SK-N-SH (cell line): Measurements from ENCODE around the gene PRDX5. TPM values are rescaled to one million over a fixed set of nuclear protein-coding genes. Genes with fewer than 3 reads are reported as not detected.

Experiments
- CTCF ChIA-PET: fragments of 300-600, 350-600 bp; formaldehyde crosslinking; extraction: SDS; loops from one replicate; lab custom pipeline; 2021; lab: Yijun Ruan, JAX
- POLR2A ChIA-PET: fragments of 350-600 bp; sonication (Branson Sonifier 250); formaldehyde crosslinking; extraction: SDS; loops from one replicate; lab custom pipeline; 2020; ENCODE audit warnings: antibody characterized with exemption, inconsistent platforms; lab: Yijun Ruan, JAX
- DNase-seq: peaks from one replicate; pipeline ENCODE4 v3.0.0; 2012
- H2AFZ ChIP-seq: fragments of 200-600 bp; sonication (generic); 2 replicates; pipeline ENCODE4 v1.8.1; 2016; ENCODE audit warnings: antibody characterized with exemption, mild to moderate bottlenecking, low read depth
- H3F3A ChIP-seq: fragments of 200-600 bp; sonication (generic); replicated peaks from 2 replicates; pipeline ENCODE3; 2016; ENCODE audit warnings: antibody characterized with exemption, mild to moderate bottlenecking; ENCODE audit not compliant: insufficient read depth
- H3K27ac ChIP-seq, 2 experiments: fragments of 200-500 bp in 1 of 2; fragments of 200-600 bp in 1 of 2; sonication (Bioruptor generic) in 1 of 2; sonication (generic), shearing (Covaris generic) in 1 of 2; 2 replicates each; pipeline versions ENCODE4 v1.5.1 to v1.6.1; 2014 to 2016; ENCODE audit warnings: low read depth in 2 of 2, inconsistent platforms in 1 of 2, low read length in 1 of 2, mild to moderate bottlenecking in 1 of 2, mixed read lengths in 1 of 2
- H3K27me3 ChIP-seq: fragments of 200-600 bp; sonication (generic), shearing (Covaris generic); 2 replicates; pipeline ENCODE4 v1.6.1; 2016; ENCODE audit warnings: mixed run types; ENCODE audit not compliant: insufficient read depth
- H3K36me3 ChIP-seq, 2 experiments: fragments of 200-500 bp in 1 of 2; fragments of 200-600 bp in 1 of 2; sonication (Bioruptor generic) in 1 of 2; sonication (generic) in 1 of 2; replicated peaks in 1 of 2; 2 replicates each; pipeline versions ENCODE3 to v1.5.1; 2014 to 2016; ENCODE audit warnings: low read length in 1 of 2, mild to moderate bottlenecking in 1 of 2; ENCODE audit not compliant: insufficient read depth in 2 of 2, control insufficient read depth in 1 of 2
- H3K4me1 ChIP-seq, 2 experiments: fragments of 200-500 bp in 1 of 2; fragments of 200-600 bp in 1 of 2; sonication (Bioruptor generic) in 1 of 2; sonication (generic), shearing (Covaris generic) in 1 of 2; 2 replicates each; pipeline versions ENCODE4 v1.5.1 to v1.6.1; 2014 to 2016; ENCODE audit warnings: low read depth in 1 of 2, low read length in 1 of 2, mixed run types in 1 of 2; ENCODE audit not compliant: insufficient read depth in 2 of 2, control insufficient read depth in 1 of 2
- H3K4me2 ChIP-seq: fragments of 200-600 bp; sonication (generic), shearing (Covaris generic); 2 replicates; pipeline ENCODE4 v1.6.1; 2017; ENCODE audit warnings: mixed run types
- H3K4me3 ChIP-seq, 2 experiments: fragments of 200-500 bp in 1 of 2; fragments of 200-600 bp in 1 of 2; sonication (Bioruptor generic) in 1 of 2; sonication (generic), shearing (Covaris generic) in 1 of 2; 2 replicates each; pipeline versions ENCODE4 v1.5.1 to v1.8.1; 2014 to 2016; ENCODE audit warnings: low read depth in 2 of 2, inconsistent platforms in 1 of 2, low read length in 1 of 2, mild to moderate bottlenecking in 1 of 2, mixed read lengths in 1 of 2, moderate library complexity in 1 of 2
- H3K79me2 ChIP-seq: fragments of 200-600 bp; sonication (generic); 2 replicates; pipeline ENCODE4 v1.8.1; 2017; ENCODE audit warnings: mild to moderate bottlenecking; ENCODE audit not compliant: insufficient read depth
- H3K9ac ChIP-seq: fragments of 200-600 bp; sonication (generic); 2 replicates; pipeline ENCODE4 v1.6.1; 2017; ENCODE audit warnings: mixed run types
- H3K9me2 ChIP-seq: fragments of 200-600 bp; sonication (generic); 2 replicates; pipeline ENCODE4 v1.6.1; 2017; ENCODE audit warnings: mixed run types
- H3K9me3 ChIP-seq: fragments of 200-600 bp; sonication (generic); 2 replicates; pipeline ENCODE4 v1.6.1; 2017; ENCODE audit warnings: mixed run types, mild to moderate bottlenecking, moderate library complexity
- H4K20me1 ChIP-seq: fragments of 200-600 bp; sonication (generic); 2 replicates; pipeline ENCODE4 v1.6.1; 2017; ENCODE audit warnings: mild to moderate bottlenecking, mixed run types; ENCODE audit not compliant: insufficient read depth
- CHD2 ChIP-seq: fragments of 150-350 bp; IDR thresholded peaks from 2 replicates; pipeline ENCODE4 v1.6.1; 2018; ENCODE audit warnings: low read length; ENCODE audit not compliant: partially characterized antibody
- FOXJ3 ChIP-seq: sonication (generic); formaldehyde crosslinking; IDR thresholded peaks from 2 replicates; pipeline ENCODE4 v1.5.1; 2020; ENCODE audit warnings: mild to moderate bottlenecking, missing genetic modification reagents
- GABPA ChIP-seq: IDR thresholded peaks from 2 replicates; pipeline ENCODE4 v1.4.0; 2012; ENCODE audit warnings: low read depth, mild to moderate bottlenecking
- GATA2 ChIP-seq: sonication (generic); formaldehyde crosslinking; IDR thresholded peaks from 2 replicates; pipeline ENCODE4 v1.5.0; 2020; ENCODE audit warnings: mild to moderate bottlenecking, missing genetic modification reagents
- MAX ChIP-seq: IDR thresholded peaks from 2 replicates; pipeline ENCODE4 v1.4.0; 2012; ENCODE audit warnings: low read depth
- MXI1 ChIP-seq: IDR thresholded peaks from 2 replicates; pipeline ENCODE4 v1.6.1; 2012; ENCODE audit warnings: mild to moderate bottlenecking, low read depth, low read length, improper control_type of control experiment
- NFIC ChIP-seq: IDR thresholded peaks from 2 replicates; pipeline ENCODE4 v1.4.0; 2012; ENCODE audit warnings: borderline replicate concordance
- PBX3 ChIP-seq: IDR thresholded peaks from 2 replicates; pipeline ENCODE4; 2012
- POLR2AphosphoS5 ChIP-seq: IDR thresholded peaks from 2 replicates; pipeline ENCODE4 v1.6.1; 2012; ENCODE audit warnings: low read depth, low read length
- REST ChIP-seq: IDR thresholded peaks from 2 replicates; pipeline ENCODE4 v1.6.1; 2012; ENCODE audit warnings: mild to moderate bottlenecking, low read depth, low read length, moderate library complexity
- RFX5 ChIP-seq: IDR thresholded peaks from 2 replicates; pipeline ENCODE4 v1.6.1; 2012; ENCODE audit warnings: mild to moderate bottlenecking, improper control_type of control experiment, low read length
- SIN3A ChIP-seq: IDR thresholded peaks from 2 replicates; pipeline ENCODE4 v1.6.1; 2012; ENCODE audit warnings: low read depth, mild to moderate bottlenecking, low read length, moderate library complexity, borderline replicate concordance
- USF1 ChIP-seq: IDR thresholded peaks from 2 replicates; pipeline ENCODE4 v1.4.0; 2012; ENCODE audit warnings: low read depth, borderline replicate concordance
- WGBS: methylation state at CpG from one replicate; pipeline ENCODE4 v1.1.6; 2017; ENCODE audit warnings: low lambda C conversion rate; 5-methylcytosine and 5-hydroxymethylcytosine counted together
- polyA plus RNA-seq, 3 experiments: library from polyadenylated mRNA; depleted of rRNA; stranded (reverse); fragments of >200 nt; gene quantifications; 2 replicates each; pipeline ENCODE4 v1.2.3, GENCODE V29; 2012

The PRDX5 gene
- polyA plus RNA-seq, 1 of the 3 experiments (the other 2 are of a cell fraction), result 1,000 TPM

- TF ChIP-seq REST, result no peak
- no peak for TF ChIP-seq RFX5
- no peak for TF ChIP-seq POLR2AphosphoS5
- no peak for TF ChIP-seq PBX3
- TF ChIP-seq CHD2, result no peak
- no peak for TF ChIP-seq MAX
- TF ChIP-seq MXI1, result no peak
- TF ChIP-seq USF1, result no peak
- no peak for TF ChIP-seq FOXJ3 (CRISPR knock-in tag)
- TF ChIP-seq GATA2, result no peak
- no peak for TF ChIP-seq NFIC
- no peak for TF ChIP-seq SIN3A
Observed at GRCh38 chr11:64364911-64365310, 47.0 kb downstream of the PRDX5 start (continued).

GRCh38 chr11:64366751-64367150 lies 48.8 kb downstream of the PRDX5 start:
- CTCF ChIA-PET, result no interaction called here
- no peak overlapping the region for H3K4me2 ChIP-seq
- no peaks in the 10 kb centered on the region for H3K9me2 ChIP-seq
- peaks cover 4% of the 10 kb centered on the region for H3F3A ChIP-seq
- no peak overlapping the region for H2AFZ ChIP-seq
- no peak overlapping the region for H3K27ac ChIP-seq
- H3K9ac ChIP-seq, result no peak overlapping the region
- TF ChIP-seq GABPA, result no peak
- TF ChIP-seq, all 33 proteins: peak for 0
- POLR2A ChIA-PET, result no interaction called here
- H3K9me3 ChIP-seq, result no peaks in the 10 kb centered on the region
- peaks cover 25 to 51% of the 10 kb centered on the region in 2 experiments for H3K36me3 ChIP-seq
- DNase-seq, result no peak
- 94% methylated on average over 1 of the region's 1 CpG for WGBS
- H3K4me1 ChIP-seq, result peaks cover 0 to 2% of the 10 kb centered on the region in 2 experiments; a peak in 1 of 4 replicates
- H3K4me3 ChIP-seq, result no peak overlapping the region
- H4K20me1 ChIP-seq, result no peaks in the 10 kb centered on the region
- no peaks in the 10 kb centered on the region for H3K27me3 ChIP-seq
- 0 out of 2 replicates have a peak, but pooled peaks cover 4% of the 10 kb centered on the region for H3K79me2 ChIP-seq
